Measurements from ENCODE around the gene CCDC88C. TPM values are rescaled to one million over a fixed set of nuclear protein-coding genes. Genes with fewer than 3 reads are reported as not detected.

The CCDC88C gene
- total RNA-seq, 1 donor from 2014 or later: 9.2 TPM

DNA sequence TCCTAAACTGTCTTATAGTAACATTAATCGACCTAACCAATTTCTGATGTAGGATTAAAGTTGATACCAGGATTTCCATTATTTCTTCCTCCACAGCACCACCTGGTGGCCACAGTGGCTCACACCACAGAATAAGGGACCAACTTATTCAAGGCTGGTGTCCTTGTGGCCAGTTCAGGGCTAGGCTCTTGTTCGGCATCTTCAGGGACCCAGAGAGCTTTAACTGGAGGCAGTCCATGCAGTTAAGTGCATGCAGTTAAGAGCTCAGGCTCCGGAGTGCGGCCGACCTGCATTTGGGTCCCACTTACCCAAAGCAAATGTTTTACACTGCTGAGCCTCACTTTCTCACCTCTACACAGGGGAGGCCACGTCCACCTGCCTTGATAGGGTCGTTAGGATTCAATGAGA, 131.1 kb downstream of the CCDC88C start:
- peak in 1 of 2 donors; percentile 79 for DNase-seq (ENCODE audit: low spot score in 2 of 2)
- Histone ChIP-seq H3K27me3 (no peaks in the 10 kb centered on the region), H3K4me3 (no peak overlapping the region), H3K27ac (no peak overlapping the region), H3K36me3 (no peaks in the 10 kb centered on the region), H3K4me1 (no peaks in the 10 kb centered on the region), H3K9me3 (no peaks in the 10 kb centered on the region)
- TF ChIP-seq, protein P1, sequence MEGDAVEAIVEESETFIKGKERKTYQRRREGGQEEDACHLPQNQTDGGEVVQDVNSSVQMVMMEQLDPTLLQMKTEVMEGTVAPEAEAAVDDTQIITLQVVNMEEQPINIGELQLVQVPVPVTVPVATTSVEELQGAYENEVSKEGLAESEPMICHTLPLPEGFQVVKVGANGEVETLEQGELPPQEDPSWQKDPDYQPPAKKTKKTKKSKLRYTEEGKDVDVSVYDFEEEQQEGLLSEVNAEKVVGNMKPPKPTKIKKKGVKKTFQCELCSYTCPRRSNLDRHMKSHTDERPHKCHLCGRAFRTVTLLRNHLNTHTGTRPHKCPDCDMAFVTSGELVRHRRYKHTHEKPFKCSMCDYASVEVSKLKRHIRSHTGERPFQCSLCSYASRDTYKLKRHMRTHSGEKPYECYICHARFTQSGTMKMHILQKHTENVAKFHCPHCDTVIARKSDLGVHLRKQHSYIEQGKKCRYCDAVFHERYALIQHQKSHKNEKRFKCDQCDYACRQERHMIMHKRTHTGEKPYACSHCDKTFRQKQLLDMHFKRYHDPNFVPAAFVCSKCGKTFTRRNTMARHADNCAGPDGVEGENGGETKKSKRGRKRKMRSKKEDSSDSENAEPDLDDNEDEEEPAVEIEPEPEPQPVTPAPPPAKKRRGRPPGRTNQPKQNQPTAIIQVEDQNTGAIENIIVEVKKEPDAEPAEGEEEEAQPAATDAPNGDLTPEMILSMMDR (IDR thresholded peaks at IDR 0.05): peak; percentile 70 to 89 (median 76)
- intact Hi-C loops (cut with DNase I): loop anchor here (1.0 to 2.0 kb wide), 2 partner anchors 109 to 384 kb away; no protein-coding TSS in a partner anchor

DNA sequence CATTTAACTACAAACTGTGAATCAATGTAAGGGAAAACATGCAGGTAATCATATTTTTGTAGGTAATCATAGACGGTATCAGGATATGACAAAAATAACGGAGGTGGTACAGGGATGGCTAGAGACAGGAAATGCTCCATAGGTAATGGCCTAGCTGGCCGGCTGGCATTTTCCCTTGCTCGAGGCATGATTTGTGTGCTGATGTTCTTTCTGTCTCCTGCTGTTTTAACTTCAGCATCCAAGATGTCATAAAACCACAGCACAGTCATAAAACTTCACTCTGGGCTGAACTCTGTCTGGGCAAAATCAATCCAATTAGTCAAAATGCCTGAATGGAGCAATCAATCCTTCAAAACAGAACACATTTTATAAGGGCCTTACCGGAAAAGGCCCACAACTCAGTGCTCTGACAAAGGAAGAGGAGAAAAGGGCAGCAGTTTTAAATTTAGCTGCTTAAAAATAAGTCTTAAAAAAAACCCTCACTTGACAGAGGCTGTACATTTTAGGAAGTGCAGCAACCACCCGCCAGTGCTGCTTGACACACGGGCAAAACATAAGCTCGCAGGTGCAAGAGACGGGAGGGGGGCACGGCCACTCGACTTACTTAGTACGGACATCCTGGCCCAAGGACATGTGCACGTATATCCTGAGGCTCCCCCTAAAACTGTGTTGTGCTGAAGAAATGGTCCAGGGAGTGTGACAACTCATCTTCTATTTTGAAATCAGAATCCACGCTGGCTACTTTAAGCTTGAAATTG, 132.7 kb downstream of the CCDC88C start:
- no peak overlapping the region for H3K27ac ChIP-seq

DNA sequence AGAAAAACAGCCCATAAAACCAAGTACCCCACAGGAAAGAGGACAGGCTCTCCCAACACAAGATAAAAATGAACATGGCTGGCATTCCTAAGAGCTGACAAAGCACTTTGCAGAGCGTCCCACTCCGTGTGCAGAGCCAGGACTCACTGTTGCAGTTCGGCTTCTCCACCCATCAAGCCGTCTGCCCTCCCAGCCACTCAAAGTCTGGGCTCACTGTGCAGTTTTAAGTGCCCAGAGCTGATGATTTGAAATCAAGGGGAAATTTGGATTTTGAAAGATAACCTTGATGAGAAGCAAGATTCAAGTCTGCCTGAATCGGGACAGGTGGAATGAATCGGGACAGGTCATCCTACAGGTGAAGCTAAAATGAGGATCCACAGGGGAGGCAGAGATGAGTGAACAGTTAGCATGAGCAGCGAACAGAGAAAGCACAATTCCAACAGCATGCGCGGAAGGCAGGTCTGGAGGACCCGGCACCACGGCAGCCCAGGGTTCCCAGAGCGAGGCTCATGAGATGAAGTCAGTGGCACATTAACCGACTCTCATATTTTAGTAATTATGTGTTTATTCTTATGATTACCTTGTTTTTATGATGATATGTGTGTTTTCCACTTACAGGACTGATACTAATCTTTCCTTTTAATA, 133.4 kb downstream of the CCDC88C start:
- no peak overlapping the region for H3K4me3 ChIP-seq
- no peaks in the 10 kb centered on the region for H3K9me3 ChIP-seq
- TF ChIP-seq, protein P1 (IDR thresholded peaks at IDR 0.05): no peak
- H3K27me3 ChIP-seq: no peaks in the 10 kb centered on the region
- no peak for DNase-seq (ENCODE audit: low spot score in 2 of 2)
- intact Hi-C loops (cut with DNase I): no loop called here
- no peaks in the 10 kb centered on the region for H3K36me3 ChIP-seq
- H3K27ac ChIP-seq: no peak overlapping the region
- H3K4me1 ChIP-seq: no peaks in the 10 kb centered on the region

More for the DNA sequence above, 132.7 kb downstream of the CCDC88C start:
- no peaks in the 10 kb centered on the region for H3K9me3 ChIP-seq
- no peak for DNase-seq (ENCODE audit: low spot score in 2 of 2)
- H3K27me3 ChIP-seq: no peaks in the 10 kb centered on the region
- no peak overlapping the region for H3K4me3 ChIP-seq
- TF ChIP-seq, protein P1 (IDR thresholded peaks at IDR 0.05): no peak
- H3K4me1 ChIP-seq: no peaks in the 10 kb centered on the region
- no peaks in the 10 kb centered on the region for H3K36me3 ChIP-seq
- intact Hi-C loops (cut with DNase I): no loop called here

DNA sequence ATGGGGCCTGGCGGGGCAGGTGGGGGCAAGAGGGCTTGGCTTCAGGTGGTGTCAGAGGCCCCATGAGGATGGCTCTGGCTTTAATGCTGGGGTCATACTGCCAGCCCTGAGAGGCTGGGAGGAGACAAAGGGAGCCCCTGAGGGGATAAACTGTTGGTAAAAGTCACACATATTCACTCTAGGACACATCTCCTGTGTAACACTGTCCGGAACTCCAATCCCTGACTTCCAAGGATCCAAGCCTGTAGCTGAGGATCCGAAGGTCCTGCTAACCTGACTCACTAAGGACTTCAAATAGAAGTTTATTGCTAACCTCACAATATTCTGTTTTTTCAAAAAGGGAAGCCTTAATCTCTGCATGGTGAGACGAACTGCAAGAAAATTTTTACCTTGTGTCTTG, 134.0 kb downstream of the CCDC88C start:
- Histone ChIP-seq H3K4me1 (no peaks in the 10 kb centered on the region), H3K27ac (no peak overlapping the region), H3K27me3 (no peaks in the 10 kb centered on the region), H3K36me3 (no peaks in the 10 kb centered on the region), H3K4me3 (no peak overlapping the region), H3K9me3 (no peaks in the 10 kb centered on the region)
- no peak for DNase-seq (ENCODE audit: low spot score in 2 of 2)
- intact Hi-C loops (cut with DNase I): no loop called here
- TF ChIP-seq, protein P1 (IDR thresholded peaks at IDR 0.05): no peak

DNA sequence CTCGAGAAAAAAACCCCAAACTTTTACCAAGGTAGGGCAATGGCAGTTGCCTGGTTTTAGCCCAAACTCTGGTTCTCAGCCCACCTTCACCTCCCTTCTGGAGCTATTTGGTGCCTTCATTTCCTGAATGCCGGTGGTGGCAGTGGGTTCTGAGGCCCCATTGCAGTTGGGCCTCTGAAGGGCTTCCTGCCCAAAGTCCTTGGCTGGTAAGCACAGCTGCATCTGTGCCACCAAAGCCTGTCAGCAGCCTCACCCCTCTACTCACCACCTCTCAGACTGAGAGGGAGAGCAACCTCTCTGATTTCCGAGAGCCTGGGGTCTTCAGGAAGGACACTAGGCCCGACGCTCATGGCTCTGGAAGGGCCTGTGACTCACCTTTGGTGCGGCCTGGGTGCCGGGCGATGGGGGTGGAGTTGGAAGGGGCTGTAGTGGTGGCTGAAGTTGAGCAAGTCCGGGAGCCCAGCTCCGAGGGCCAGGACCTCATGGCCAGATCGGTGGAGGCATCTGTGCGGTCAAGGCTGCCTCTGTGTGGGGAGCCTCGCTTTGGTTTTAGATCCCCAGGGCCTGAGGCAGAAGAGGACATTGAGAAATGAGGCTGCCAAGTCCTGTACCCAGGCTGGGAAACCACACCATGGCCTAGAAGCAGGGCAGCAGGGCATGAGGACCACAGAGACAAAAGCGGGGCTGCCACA, 134.5 kb downstream of the CCDC88C start:
- Histone ChIP-seq H3K27me3 (no peaks in the 10 kb centered on the region), H3K4me1 (no peaks in the 10 kb centered on the region), H3K4me3 (no peak overlapping the region), H3K36me3 (no peaks in the 10 kb centered on the region), H3K9me3 (no peaks in the 10 kb centered on the region), H3K27ac (no peak overlapping the region)
- TF ChIP-seq, protein P1 (IDR thresholded peaks at IDR 0.05): no peak
- intact Hi-C loops (cut with DNase I): no loop called here
- DNase-seq (ENCODE audit: low spot score in 2 of 2): no peak

Data from ascending aorta (tissue), 2 donors.